HG02588 (cell line): ENCODE results near the gene ADAMTSL2.

Experiments used
- ATAC-seq: cut with Tn5 transposase; IDR thresholded peaks from one replicate; pipeline ENCODE4 v1.9.1; 2021; ENCODE audit warnings: mild to moderate bottlenecking, moderate library complexity; ENCODE audit not compliant: unreplicated experiment

ADAMTSL2 gene

DNA sequence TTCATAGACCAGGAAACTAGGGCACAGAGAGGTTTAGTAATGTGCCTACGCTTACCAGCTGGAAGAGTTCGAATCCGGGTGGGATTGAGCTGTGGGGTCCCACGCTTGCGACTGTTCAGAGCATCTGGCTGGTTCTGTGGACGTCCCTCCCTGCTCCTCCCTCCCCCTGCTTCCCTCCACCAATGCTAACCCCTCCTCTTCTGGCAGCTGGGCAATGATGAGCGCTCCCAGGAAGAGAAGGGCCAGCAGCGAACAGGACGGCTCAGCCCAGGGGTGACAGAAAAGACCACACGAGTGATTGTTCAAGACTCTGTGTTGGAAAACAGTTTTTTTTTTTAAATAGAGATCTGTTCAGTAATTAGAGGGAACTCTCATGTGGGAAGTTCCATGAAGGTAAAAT, 67.8 kb downstream of the ADAMTSL2 start:
- ATAC-seq = no peak

DNA sequence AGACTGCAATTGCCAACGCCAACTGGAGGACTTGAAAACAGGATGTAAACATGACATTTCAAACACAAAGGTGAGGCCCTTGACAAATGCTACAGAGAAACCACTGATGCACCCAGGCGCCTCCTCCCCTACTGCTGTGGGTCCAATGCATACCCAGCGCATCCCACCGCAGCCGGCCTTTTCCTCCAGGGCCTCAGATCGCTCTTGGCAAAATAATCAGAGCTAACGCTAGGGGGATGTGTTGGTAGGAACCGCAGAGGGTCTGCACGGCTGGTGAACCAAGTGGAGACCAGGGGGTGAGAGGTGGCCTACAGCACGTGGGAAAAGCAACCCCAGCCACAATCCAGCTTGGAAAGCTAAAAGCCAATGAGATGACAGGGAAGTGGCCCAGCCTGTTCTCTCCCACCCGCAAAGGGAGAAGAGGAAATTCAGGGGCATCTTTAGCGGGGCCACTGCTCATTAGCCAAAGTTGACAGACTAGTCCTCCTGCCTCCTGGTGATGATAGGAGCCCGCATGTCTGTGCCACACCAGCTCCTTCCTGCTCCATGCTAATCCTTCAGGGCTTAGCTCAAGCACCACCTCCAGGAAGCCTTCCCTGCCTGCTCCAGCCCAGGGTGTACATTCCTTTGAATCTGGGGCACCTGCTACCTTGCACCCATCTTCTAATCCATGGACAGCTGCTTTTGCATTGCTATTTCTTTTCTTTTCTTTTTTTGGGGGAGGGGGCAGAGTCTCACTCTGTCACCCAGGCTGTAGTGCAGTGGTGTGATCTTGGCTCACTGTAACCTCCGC, 68.8 kb downstream of the ADAMTSL2 start:
- no peak for ATAC-seq

GRCh38 chr9:133604214-133604613, 69.7 kb downstream of the ADAMTSL2 start:
- ATAC-seq = no peak

DNA sequence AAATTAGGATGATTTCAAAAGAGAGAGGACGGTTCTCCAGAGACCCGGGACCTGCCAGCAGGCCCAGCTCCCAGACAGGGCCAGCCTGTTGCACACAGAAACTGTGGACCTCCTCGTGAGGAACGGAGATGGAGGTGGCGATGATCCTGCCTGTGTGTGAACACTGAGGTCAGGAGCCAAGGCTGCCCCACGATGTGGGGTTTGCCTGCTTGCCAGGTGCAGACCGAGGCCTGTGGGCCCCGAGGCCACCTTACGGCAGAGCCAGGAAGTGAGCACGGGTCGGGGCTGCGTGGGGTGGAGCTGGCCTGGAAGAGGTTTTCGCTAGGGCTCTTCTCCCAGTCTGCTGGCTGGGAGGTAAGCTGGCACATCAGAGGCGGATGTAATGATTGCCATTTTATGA, 70.4 kb downstream of the ADAMTSL2 start:
- ATAC-seq = no peak

DNA sequence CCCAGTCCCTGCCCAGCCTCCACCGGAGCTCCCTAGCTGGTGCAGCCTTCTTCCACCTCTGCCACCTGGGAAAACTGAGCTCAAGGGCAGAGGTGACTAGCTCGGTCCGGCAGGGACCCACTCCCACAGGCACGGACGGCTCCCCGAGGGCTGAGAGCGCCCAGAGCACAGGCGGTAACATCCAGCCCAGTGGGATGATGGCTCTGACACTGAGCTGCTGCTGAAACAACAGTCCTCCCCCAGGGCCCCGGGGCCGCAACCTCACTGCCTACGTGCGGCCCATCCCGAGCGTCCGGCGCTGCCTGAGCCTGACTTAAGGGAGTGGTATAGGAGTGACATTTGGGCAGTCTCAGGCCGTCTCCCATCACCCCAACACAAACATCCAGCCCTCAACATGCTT, 70.9 kb downstream of the ADAMTSL2 start:
- no peak for ATAC-seq

GRCh38 chr9:133605856-133606707, 71.6 kb downstream of the ADAMTSL2 start:
- ATAC-seq = no peak

DNA sequence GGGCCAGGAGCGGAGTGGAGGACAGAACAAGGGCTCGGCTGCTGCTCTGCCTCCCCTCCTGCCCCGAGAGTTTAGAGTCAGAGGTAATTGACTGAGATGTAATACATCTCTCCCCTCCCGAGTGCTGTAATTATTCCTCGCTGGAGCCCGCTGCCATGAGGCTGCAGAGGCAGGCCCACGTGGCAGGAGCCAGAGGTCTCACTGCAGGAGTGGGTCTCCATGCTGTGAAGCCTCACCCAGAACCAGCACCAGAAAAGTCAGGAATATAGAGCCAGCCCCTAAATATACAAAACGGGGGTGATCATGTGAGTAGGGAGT, 72.2 kb downstream of the ADAMTSL2 start:
- no peak for ATAC-seq

DNA sequence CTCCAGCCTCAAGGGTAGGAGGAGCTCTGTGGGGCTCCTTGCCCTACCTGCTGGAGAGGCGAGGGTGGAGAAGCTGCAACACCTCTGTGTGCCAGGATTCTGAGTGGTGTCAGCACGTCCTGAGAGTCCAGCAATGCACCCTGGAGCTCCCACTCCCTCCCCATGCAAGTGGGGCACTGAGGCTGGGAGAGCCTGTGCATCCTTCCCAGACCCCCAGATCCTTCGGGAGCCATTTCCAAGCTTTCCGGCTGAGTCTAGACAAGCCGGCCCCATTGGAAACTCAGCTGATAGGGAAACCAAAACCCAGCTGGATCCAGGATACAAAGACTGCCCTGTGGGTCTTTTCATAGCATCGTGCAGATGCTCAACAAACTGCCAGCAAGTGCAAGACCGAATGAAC, 72.9 kb downstream of the ADAMTSL2 start:
- no peak for ATAC-seq

DNA sequence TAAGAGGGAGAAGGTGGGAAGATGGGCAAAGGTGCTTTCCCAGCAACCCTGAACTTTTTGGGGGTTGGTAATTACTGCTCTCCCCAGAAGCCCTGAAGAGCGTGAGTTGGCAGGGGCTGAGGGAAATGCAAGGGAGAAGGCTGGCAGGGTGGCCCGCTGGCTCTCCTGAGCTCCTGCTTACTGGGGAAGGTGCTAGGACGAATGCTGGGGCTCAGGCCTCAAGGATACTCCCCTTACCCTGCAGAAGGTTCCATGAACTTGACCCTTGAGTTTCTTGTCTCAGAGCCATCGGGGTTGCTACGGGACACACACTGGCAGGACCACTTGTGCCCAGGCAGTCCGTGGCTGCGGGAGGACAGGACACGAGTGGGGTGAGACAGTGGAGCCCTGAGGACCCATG, 73.5 kb downstream of the ADAMTSL2 start:
- ATAC-seq = no peak

- ATAC-seq = no peak
These were observed 73.9 kb downstream of the ADAMTSL2 start for GRCh38 chr9:133608382-133608781.

- no peak for ATAC-seq
These were observed 74.4 kb downstream of the ADAMTSL2 start for GRCh38 chr9:133608889-133609288.

GRCh38 chr9:133609311-133610098, 75.0 kb downstream of the ADAMTSL2 start, which contains the start of gene FAM163B:
FAM163B (minus strand) TSS chr9:133609389; CDS start chr9:133580223, 29,166 bp downstream.
- ATAC-seq = no peak

DNA sequence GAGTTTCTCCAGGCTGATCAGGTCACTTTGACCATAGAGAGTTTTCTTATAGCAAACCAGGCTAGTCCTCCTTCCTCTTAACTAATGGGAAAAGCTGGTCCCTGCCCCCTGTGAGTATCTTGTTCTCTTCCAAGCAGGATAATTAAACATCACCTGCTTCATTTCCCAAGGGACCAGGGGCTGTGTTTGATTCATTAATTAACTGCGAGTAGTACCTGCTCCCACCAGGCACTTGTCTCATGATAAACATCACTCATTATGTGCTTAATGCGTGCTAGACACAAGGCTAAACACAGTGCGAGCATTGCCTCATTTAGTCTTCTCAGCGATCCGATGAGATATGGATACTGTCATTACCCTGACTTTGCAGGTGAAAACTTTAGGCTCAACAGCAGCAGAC, 76.3 kb downstream of the ADAMTSL2 start:
- ATAC-seq = no peak

GRCh38 chr9:133612051-133612450, 77.5 kb downstream of the ADAMTSL2 start:
- no peak for ATAC-seq

DNA sequence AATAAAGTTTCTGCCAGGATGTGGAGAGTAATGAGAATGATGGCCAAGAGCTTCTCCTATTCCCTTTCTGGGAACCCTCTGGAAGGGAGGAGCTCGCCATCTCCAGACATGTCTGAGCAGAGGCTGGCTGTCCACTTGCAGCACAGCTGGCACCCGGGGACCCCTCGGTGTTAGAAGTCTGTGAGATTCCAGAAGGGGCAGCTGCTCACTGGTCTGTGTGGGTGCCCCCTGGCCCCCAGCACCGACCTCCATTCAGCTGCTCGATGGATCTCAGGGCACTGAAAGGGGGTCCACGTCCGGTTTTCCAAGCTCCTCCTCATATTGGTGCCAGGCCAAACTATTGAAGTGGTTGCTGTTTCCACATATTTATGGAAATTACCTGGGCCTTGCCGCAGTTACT, 78.3 kb downstream of the ADAMTSL2 start:
- ATAC-seq = no peak

DNA sequence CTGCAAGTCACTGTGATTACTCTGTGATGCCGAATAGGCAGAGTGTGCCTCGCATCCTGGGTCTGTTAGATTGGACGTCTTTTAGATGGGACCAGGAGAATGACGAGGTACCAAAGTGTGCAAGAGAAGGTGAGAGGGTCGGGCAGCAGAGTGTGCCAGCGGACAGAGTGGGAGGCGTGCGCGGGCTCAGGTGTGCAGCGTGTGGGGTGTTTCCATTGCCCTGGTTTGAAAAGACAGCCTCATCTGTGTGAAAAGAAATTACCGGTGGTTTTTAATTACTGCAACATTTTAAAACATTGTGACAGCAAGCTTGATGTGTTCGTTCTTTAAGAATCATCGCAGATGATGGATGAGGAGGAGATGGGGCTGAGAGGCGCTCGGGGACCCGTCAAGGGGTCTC, 78.9 kb downstream of the ADAMTSL2 start:
- no peak for ATAC-seq

DNA sequence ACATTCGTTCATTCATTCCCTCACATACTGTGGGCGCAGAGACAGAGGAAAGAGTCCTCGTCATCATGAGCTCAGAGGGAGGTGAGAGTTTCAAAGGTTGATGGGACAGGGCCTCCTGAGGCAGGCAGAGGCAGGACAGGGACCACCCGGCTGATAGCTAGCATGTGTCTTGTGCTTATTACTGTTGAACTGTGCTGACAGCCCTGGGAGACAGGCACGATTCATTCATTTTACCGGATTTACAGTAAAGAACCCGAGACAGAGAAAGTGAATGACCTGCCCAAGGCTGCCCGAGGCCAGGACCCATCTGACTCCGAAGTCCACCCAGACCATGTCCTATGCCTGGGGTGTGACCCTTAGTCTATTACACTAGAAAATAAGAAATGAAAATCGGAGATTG, 79.6 kb downstream of the ADAMTSL2 start:
- ATAC-seq = no peak

DNA sequence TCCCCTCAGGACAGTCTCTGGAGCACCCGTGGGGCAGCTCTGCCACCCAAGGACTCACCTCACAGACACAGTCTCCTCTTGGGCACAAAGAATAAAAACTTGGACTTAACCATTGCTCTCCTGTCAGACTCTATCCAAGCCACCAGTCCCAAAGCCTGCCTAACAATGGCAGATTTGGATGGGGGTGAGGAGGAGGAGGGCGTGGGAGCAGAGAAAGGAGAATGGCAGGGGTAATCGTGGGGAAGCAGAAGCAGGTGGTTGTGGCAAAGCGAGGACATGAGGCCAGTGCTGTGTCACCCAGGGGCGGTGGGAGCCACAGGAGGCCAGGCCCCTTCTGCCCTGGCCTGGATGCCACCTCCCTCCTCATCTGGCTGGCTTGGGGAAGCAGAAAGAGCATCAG, 80.2 kb downstream of the ADAMTSL2 start:
- ATAC-seq = no peak

DNA sequence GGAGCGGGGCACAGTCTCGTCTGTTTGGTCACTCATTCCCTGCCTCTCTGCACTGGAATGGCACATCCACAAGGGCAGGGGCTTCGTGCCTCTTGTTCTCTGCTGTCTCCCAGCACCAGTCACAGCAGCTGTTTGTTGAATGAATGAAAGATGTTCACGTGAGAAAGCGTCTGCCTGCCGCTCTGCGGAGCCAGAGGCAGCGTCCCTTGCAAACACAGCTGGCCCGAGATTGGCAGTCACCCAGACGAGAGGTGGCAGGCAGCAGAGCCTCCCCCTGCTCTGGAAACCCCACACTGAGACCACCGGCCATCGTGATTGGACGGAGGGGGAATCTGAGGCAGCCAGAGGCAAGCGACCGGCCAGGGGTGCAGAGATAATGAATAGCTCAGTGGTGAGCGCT, 80.7 kb downstream of the ADAMTSL2 start:
- no peak for ATAC-seq

DNA sequence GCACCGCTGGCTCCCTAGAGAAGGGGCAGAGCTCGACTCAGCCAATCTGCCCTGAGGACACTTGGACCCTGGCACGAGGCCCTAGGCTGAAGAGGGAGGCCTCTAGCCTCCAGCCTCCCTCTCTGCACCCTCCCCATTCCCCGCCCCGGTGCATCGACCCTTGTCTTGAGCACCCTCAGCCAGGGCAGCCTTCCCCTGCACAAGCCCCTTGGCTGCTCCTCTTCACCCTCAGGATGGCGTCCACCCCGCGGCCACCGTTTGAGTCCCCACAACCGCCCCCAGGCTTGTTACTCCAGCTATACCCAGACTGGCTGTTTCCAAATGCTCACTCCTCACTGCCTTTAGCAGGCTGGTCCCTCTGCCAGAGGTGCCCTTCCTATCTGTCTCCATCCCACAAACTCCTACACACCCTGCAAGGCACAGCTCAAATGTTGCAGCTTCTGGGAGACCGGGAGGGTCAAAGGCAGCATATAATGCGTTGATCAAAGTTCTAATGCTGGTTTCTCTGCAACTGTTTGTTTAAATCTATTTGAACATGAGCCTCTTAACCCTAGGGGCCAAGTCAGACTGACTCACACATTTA, 81.2 kb downstream of the ADAMTSL2 start:
- no peak for ATAC-seq
